Measurements from ENCODE around the gene PGBD4. TPM values are rescaled to one million over a fixed set of nuclear protein-coding genes. Genes with fewer than 3 reads are reported as not detected.

PGBD4 gene
- total RNA-seq, 1 experiment from 2014 or later = 2.5 TPM

GRCh38 chr15:34125945-34126344 is 24.1 kb downstream of the PGBD4 start:
- Histone ChIP-seq H3K4me1 (peaks cover 9% of the 10 kb centered on the region; the same call in 1 of the 2 replicates), H3K27me3 (no peaks in the 10 kb centered on the region), H3K4me3 (no peak overlapping the region), H3K27ac (no peak overlapping the region), H3K9me3 (replicated peaks) (no peaks in the 10 kb centered on the region), H3K36me3 (no peaks in the 10 kb centered on the region)
- no peak for DNase-seq

DNA sequence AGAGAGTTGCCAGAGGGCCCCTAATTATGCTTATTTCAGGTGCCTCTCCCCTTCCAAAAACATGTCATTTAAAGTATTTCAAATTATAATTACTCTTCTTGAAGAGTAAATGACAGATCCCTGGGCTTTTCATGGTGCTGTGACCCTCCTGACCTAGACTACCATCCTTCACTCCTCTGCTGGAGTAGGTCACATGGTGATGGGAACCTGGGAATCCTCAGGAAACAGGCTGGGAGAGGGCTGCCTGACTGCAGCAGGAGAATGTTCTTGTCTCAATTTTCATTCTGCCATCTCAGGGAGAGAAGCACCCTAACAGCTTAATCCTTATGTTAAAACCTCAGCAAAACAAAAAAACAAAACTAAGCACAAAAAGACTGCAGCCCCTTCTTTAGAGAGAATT is 24.6 kb downstream of the PGBD4 start:
- Histone ChIP-seq H3K9me3 (replicated peaks) (no peaks in the 10 kb centered on the region), H3K36me3 (no peaks in the 10 kb centered on the region), H3K27me3 (no peaks in the 10 kb centered on the region), H3K4me1 (peaks cover 9% of the 10 kb centered on the region; the same call in 1 of the 2 replicates), H3K4me3 (no peak overlapping the region), H3K27ac (no peak overlapping the region)
- DNase-seq = no peak

GRCh38 chr15:34128898-34129297 is 27.0 kb downstream of the PGBD4 start:
- H3K36me3 ChIP-seq = no peaks in the 10 kb centered on the region
- H3K27ac ChIP-seq = no peak overlapping the region
- H3K9me3 ChIP-seq (replicated peaks) = no peaks in the 10 kb centered on the region
- peaks cover 7% of the 10 kb centered on the region; the same call in 1 of the 2 replicates for H3K4me1 ChIP-seq
- no peak for DNase-seq
- H3K27me3 ChIP-seq = no peaks in the 10 kb centered on the region
- H3K4me3 ChIP-seq = no peak overlapping the region

DNA sequence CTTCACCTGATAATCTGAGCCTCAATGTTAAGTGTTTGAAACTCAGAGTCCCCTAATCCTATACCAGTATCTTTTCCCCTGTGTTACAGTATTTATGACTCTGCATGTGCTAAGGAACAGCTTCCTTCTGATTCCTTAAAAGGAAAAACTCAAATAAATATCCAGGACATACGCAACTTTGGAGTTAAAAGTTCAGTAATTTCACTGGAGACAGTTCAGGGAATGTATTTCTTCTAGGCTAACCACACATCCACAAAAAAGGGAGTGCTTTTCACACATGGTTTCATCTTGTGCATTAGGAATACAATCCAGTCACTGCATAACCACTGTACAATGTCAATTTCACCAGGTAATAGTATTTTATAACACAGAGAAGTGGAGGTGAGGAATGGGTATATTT is 31.0 kb downstream of the PGBD4 start:
- no peaks in the 10 kb centered on the region for H3K27me3 ChIP-seq
- no peaks in the 10 kb centered on the region for H3K36me3 ChIP-seq
- DNase-seq = no peak
- no peak overlapping the region for H3K4me3 ChIP-seq
- no peaks in the 10 kb centered on the region for H3K4me1 ChIP-seq
- H3K9me3 ChIP-seq (replicated peaks) = no peaks in the 10 kb centered on the region
- H3K27ac ChIP-seq = no peak overlapping the region

- Histone ChIP-seq H3K36me3 (no peaks in the 10 kb centered on the region), H3K27ac (no peak overlapping the region), H3K4me3 (no peak overlapping the region), H3K4me1 (no peaks in the 10 kb centered on the region), H3K27me3 (no peaks in the 10 kb centered on the region), H3K9me3 (replicated peaks) (no peaks in the 10 kb centered on the region)
- DNase-seq = no peak
Observed at GRCh38 chr15:34133511-34133910, 31.6 kb downstream of the PGBD4 start.

DNA sequence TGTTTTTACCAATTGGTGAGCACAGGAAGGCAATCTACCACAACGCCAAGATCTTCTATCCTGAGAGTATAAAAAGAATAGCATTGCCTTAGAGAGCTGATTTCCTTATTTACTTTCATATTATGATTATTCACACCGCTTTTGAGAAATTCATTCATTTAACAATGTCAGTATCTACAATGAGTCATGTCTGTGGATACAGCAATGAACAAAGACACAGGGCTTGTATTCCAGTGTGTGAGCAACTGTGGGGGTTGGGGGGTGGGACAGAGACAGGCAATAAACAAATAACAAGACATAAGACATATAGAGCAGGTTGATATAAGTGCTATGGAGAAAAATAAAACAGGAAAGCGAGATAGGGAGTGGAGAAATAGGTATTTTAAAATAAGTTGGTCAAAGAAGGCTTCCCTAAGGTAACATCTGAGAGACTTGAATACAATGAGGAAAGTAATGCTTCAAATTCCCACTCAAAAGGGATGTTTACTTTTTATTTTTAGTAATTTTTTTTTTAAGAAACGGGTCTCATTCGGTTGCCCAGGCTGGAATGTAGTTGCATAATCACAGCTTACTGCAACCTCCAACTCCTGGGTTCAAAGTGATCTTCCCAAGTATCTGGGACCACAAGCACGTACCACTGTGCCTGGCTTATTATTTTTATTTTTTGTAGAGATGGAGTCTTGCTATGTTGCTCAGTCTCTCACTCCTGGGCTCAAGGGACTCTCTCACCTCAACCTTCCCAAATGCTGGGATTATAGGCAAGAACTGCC is 45.7 kb downstream of the PGBD4 start:
- Histone ChIP-seq H3K9me3 (replicated peaks) (no peaks in the 10 kb centered on the region), H3K36me3 (peaks cover 30% of the 10 kb centered on the region), H3K4me3 (no peak overlapping the region), H3K27ac (no peak overlapping the region), H3K27me3 (no peaks in the 10 kb centered on the region), H3K4me1 (no peaks in the 10 kb centered on the region)
- no peak for DNase-seq

GRCh38 chr15:34154725-34155204 is 52.9 kb downstream of the PGBD4 start:
- DNase-seq = no peak
- Histone ChIP-seq H3K4me1 (no peaks in the 10 kb centered on the region), H3K4me3 (no peak overlapping the region), H3K27me3 (no peaks in the 10 kb centered on the region), H3K36me3 (peaks cover 39% of the 10 kb centered on the region), H3K9me3 (replicated peaks) (peaks cover 10% of the 10 kb centered on the region), H3K27ac (no peak overlapping the region)

DNA sequence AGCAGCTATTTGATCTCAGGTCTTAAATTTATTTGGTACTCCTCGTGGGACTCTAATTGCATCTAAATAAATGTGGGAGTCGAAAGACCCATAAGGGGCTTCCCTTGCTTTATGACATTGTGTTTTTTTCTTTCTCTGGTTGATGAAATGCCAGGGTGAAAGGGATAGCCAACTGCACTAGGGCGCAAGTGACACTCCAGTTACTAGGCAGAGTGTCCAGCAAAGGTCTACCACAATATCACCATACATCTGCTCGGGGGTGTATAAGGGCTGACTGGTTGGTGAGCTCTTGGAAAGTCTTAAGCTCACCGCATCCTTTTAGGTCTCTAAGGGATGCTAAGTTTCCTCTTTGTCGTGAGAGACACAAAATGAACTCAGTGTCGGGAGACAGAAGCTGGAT is 54.0 kb downstream of the PGBD4 start:
- Histone ChIP-seq H3K36me3 (peaks cover 36% of the 10 kb centered on the region), H3K27ac (no peak overlapping the region), H3K4me3 (no peak overlapping the region), H3K9me3 (replicated peaks) (peaks cover 10% of the 10 kb centered on the region), H3K4me1 (no peaks in the 10 kb centered on the region), H3K27me3 (no peaks in the 10 kb centered on the region)
- no peak for DNase-seq

Other genes with a start within 250 kb of the PGBD4 start
- gene CHRM5, start 133.6 kb upstream of the PGBD4 start, total RNA-seq (2014; rRNA removed; shearing (Covaris generic)) = not detected in 2 replicates
- 16.8 and 18.2 TPM in 2 replicates for gene AVEN, start 62.9 kb upstream of the PGBD4 start, total RNA-seq (2014; rRNA removed; shearing (Covaris generic))
- 32.5 and 33.4 TPM in 2 replicates for gene EMC7, start 221 bp upstream of the PGBD4 start, total RNA-seq (2014; rRNA removed; shearing (Covaris generic))
- 35.5 and 37.4 TPM in 2 replicates for gene KATNBL1, start 108.0 kb downstream of the PGBD4 start, total RNA-seq (2014; rRNA removed; shearing (Covaris generic))
- gene EMC4, start 122.9 kb downstream of the PGBD4 start, total RNA-seq (2014; rRNA removed; shearing (Covaris generic)) = 131 and 134 TPM in 2 replicates
- 9.3 and 10.7 TPM in 2 replicates for gene SLC12A6, start 235.7 kb downstream of the PGBD4 start, total RNA-seq (2014; rRNA removed; shearing (Covaris generic))
- 257 and 288 TPM in 2 replicates for gene NOP10, start 241.1 kb downstream of the PGBD4 start, total RNA-seq (2014; rRNA removed; shearing (Covaris generic))
- 0.04 TPM in 1 of 2 replicates, not detected in the other for gene NUTM1, start 241.2 kb downstream of the PGBD4 start, total RNA-seq (2014; rRNA removed; shearing (Covaris generic))

All from SJCRH30 (cell line).